Lower leg skin (tissue), 4 donors: ENCODE data around the gene ZNF419. TPM values are rescaled to one million over a fixed set of nuclear protein-coding genes. Genes with fewer than 3 reads are reported as not detected.
"Not testable (repeated sequence)": the region's sequence is repeated elsewhere in the genome, so short reads cannot be mapped to it uniquely, and the experiment has no call there.

Experiments used
- DNase-seq, 2 donors: peaks; one replicate each; pipeline ENCODE4 v3.0.0-alpha.2; 2019; ENCODE audit warnings: low spot score in 2 of 2
- H3K4me3 ChIP-seq: fragments of 200-600 bp; sonication (generic); 2 replicates; pipeline ENCODE4 v1.5.1; 2017; ENCODE audit warnings: mild to moderate bottlenecking, low read depth; ENCODE audit not compliant: poor library complexity, severe bottlenecking
- POLR2A ChIP-seq, 2 donors: fragments of 450-650 bp; IDR thresholded peaks; one replicate each; pipeline ENCODE4 v1.6.1; 2016 to 2017; ENCODE audit warnings: antibody characterized with exemption in 2 of 2, mild to moderate bottlenecking in 1 of 2, moderate library complexity in 1 of 2
- WGBS, 2 donors: methylation state at CpG; one replicate each; pipeline ENCODE4 v1.1.5; 2018; 5-methylcytosine and 5-hydroxymethylcytosine counted together
- intact Hi-C: fragments of 100-400 bp; cut with DNase I; formaldehyde crosslinking; loops from one replicate; pipeline ENCODE4 v1.15.0; 2023; ENCODE audit warnings: low total_unique reads
- total RNA-seq, 4 donors: library from RNA; depleted of rRNA; stranded (reverse); fragments of >200 nt; gene quantifications; one replicate each; pipeline ENCODE4 v1.1.0, GENCODE V29; 2016
- TF ChIP-seq, protein P1 (sequence below), 3 donors: fragments of 450-650 bp; IDR thresholded peaks; one replicate each; pipeline ENCODE4 v1.5.1; 2016; ENCODE audit warnings: antibody characterized with exemption in 3 of 3, mild to moderate bottlenecking in 3 of 3, moderate library complexity in 2 of 3

ZNF419 gene
- total RNA-seq, 4 donors from 2014 or later: 7.8 to 26.6 (median 13.4) TPM

- peak within 1 kb of the TSS; percentile 72 for H3K4me3 ChIP-seq
- 1 to 2% methylated on average over 24 to 27 of the region's 69 CpGs for WGBS, 2 donors
- intact Hi-C loops: not testable (repeated sequence)
- DNase-seq: peak; percentile 95 to 99
- TF ChIP-seq POLR2A (IDR thresholded peaks at IDR 0.05): peak in 1 of 2 donors; percentile 20
These were observed 12.3 kb downstream of the ZNF419 start, which contains the start of gene ZNF773 for GRCh38 chr19:57499680-57500395. TSS of gene ZNF773 (plus strand) at chr19:57499938. CDS start at chr19:57500081, 143 bp downstream.

DNA sequence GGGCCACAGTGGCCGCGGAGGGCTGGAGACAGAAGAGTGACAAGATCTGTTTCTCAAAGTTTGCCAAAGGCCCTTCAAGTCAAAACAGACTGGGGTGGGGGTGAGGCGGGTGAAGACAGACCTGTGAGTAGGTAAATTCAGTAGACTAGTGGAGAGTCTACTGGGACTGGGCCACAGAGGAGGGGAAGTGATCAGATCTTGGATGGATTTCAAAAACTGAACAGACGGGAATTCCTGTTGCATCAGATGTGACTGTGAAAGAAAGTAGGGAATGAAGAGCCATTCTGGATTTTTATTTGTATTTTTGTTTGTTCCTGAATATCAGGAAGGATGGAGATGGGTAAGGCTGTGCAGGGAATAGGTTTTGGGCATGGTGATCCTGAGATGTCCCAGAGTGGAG lies 12.8 kb downstream of the ZNF419 start:
- 0 to 6% methylated on average over 2 of the region's 4 CpGs for WGBS, 2 donors
- intact Hi-C loops, H3K4me3 ChIP-seq, DNase-seq: not testable (repeated sequence)

GRCh38 chr19:57506163-57506562 lies 18.6 kb downstream of the ZNF419 start:
- intact Hi-C loops: no loop called here
- 79 to 88% methylated on average over 4 of the region's 4 CpGs for WGBS, 2 donors
- H3K4me3 ChIP-seq: no peak overlapping the region
- TF ChIP-seq, protein P1, sequence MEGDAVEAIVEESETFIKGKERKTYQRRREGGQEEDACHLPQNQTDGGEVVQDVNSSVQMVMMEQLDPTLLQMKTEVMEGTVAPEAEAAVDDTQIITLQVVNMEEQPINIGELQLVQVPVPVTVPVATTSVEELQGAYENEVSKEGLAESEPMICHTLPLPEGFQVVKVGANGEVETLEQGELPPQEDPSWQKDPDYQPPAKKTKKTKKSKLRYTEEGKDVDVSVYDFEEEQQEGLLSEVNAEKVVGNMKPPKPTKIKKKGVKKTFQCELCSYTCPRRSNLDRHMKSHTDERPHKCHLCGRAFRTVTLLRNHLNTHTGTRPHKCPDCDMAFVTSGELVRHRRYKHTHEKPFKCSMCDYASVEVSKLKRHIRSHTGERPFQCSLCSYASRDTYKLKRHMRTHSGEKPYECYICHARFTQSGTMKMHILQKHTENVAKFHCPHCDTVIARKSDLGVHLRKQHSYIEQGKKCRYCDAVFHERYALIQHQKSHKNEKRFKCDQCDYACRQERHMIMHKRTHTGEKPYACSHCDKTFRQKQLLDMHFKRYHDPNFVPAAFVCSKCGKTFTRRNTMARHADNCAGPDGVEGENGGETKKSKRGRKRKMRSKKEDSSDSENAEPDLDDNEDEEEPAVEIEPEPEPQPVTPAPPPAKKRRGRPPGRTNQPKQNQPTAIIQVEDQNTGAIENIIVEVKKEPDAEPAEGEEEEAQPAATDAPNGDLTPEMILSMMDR (IDR thresholded peaks at IDR 0.05): no peak
- no peak for TF ChIP-seq POLR2A (IDR thresholded peaks at IDR 0.05)
- DNase-seq: no peak

- intact Hi-C loops: no loop called here
- DNase-seq: no peak
- TF ChIP-seq POLR2A (IDR thresholded peaks at IDR 0.05): no peak
- TF ChIP-seq, protein P1 (IDR thresholded peaks at IDR 0.05): no peak
- H3K4me3 ChIP-seq: no peak overlapping the region
These were observed 23.9 kb downstream of the ZNF419 start for GRCh38 chr19:57511484-57511883.

DNA sequence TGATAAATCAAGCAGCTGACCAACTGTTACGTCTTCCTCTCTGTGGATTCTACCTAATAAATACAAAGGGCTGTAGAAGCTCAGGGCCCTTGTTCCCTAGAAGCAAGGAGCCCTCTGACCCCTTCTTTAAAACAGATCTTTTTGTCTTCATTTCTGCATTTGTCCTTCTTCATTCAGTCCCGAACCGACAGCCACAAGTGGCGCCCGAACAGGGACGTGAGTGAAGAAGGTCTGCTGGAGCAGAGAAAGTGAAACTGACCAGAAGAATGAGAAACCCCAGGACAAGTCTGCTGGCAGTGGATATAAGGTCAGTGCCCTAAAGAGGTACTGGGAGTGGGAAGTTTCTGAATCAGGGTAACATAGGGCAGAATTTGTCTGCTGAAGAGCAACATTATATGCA lies 25.3 kb downstream of the ZNF419 start:
- H3K4me3 ChIP-seq: no peak overlapping the region
- intact Hi-C loops: no loop called here
- WGBS, 2 donors: 95 to 98% methylated on average over 6 of the region's 6 CpGs
- DNase-seq: no peak
- TF ChIP-seq, protein P1 (IDR thresholded peaks at IDR 0.05): no peak
- TF ChIP-seq POLR2A (IDR thresholded peaks at IDR 0.05): no peak

DNA sequence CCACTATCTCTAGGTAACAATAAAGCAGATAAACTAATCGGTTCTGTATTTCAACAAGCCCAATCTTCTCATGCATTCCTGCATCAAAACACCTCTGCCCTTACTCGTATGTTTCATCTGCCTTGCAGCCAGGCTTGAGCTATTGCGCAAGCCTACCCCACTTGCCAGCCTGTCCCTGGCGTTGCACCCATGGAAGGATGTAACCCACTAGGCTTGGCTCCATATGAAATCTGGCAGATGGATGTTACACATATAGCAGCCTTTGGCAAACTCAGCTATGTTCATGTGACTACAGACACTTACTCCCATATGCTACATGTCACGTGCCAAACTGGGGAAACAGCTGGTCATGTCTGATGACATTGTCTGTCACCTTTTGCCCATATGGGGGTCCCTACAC lies 27.7 kb downstream of the ZNF419 start:
- intact Hi-C loops: no loop called here
- 91 to 92% methylated on average over 5 of the region's 5 CpGs for WGBS, 2 donors

DNA sequence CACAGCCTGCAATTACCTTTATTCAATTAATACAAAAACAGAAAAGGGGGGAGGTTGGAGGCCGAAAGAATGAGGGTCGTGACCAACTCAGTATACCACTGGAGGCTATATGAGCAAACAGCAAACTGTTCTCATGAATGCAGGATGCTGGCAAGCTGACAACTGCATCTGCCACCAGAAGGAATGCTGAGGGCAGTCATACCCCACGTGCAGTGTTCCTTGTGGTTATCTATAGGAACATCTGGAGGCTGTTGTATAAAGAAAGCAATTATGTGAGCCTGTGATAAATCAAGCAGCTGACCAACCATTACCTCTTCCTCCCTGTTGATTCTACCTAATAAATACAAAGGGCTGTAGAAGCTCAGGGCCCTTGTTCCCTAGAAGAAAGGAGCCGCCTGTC lies 30.5 kb downstream of the ZNF419 start:
- intact Hi-C loops, H3K4me3 ChIP-seq, DNase-seq: not testable (repeated sequence)
- WGBS, 2 donors: 79 to 80% methylated on average over 4 of the region's 4 CpGs

More for the DNA sequence above, 27.7 kb downstream of the ZNF419 start:
- TF ChIP-seq, protein P1 (IDR thresholded peaks at IDR 0.05): no peak
- no peak for TF ChIP-seq POLR2A (IDR thresholded peaks at IDR 0.05)
- no peak overlapping the region for H3K4me3 ChIP-seq
- no peak for DNase-seq
